IMR-90 (cell line): Measurements from ENCODE around the gene INPP5A.

Experiments used
- BHLHE40 ChIP-seq: fragments of 150-350 bp; IDR thresholded peaks from 2 replicates; pipeline ENCODE4 v1.6.1; 2016; ENCODE audit warnings: mild to moderate bottlenecking, low read depth, low read length
- CEBPB ChIP-seq: IDR thresholded peaks from 2 replicates; pipeline ENCODE4 v1.6.1; 2012; ENCODE audit warnings: low read depth, low read length, improper control_type of control experiment
- CHD1 ChIP-seq: IDR thresholded peaks from 2 replicates; pipeline ENCODE4 v1.6.1; 2012; ENCODE audit warnings: low read depth, low read length, improper control_type of control experiment
- FOS ChIP-seq: fragments of 150-350 bp; IDR thresholded peaks from 2 replicates; pipeline ENCODE4 v1.6.1; 2016; ENCODE audit warnings: low read depth, low read length
- MAFK ChIP-seq: IDR thresholded peaks from 2 replicates; pipeline ENCODE4 v1.6.1; 2012; ENCODE audit warnings: low read depth, low read length, improper control_type of control experiment
- MXI1 ChIP-seq: IDR thresholded peaks from 2 replicates; pipeline ENCODE4 v1.6.1; 2012; ENCODE audit warnings: low read depth, mild to moderate bottlenecking, low read length, moderate library complexity, borderline replicate concordance
- POLR2A ChIP-seq: IDR thresholded peaks from 2 replicates; pipeline ENCODE4 v1.6.1; 2012; ENCODE audit warnings: mild to moderate bottlenecking, low read depth, low read length
- RAD21 ChIP-seq: IDR thresholded peaks from 2 replicates; pipeline ENCODE4 v1.6.1; 2012; ENCODE audit warnings: low read length, improper control_type of control experiment
- RCOR1 ChIP-seq: IDR thresholded peaks from 2 replicates; pipeline ENCODE4 v1.6.1; 2012; ENCODE audit warnings: mild to moderate bottlenecking, low read length, improper control_type of control experiment; ENCODE audit not compliant: insufficient replicate concordance
- RFX5 ChIP-seq: IDR thresholded peaks from 2 replicates; pipeline ENCODE4 v1.8.0; 2012; ENCODE audit warnings: low read depth, mild to moderate bottlenecking, low read length, moderate library complexity
- TF ChIP-seq, protein P1 (sequence below): conservative IDR thresholded peaks from 2 replicates; pipeline ENCODE4 v1.5.1; 2012; ENCODE audit warnings: mild to moderate bottlenecking, low read depth, low read length, improper control_type of control experiment
- TF ChIP-seq, protein P2 (sequence below): fragments of 150-350 bp; IDR thresholded peaks from 2 replicates; pipeline ENCODE4 v1.6.1; 2017; ENCODE audit warnings: mild to moderate bottlenecking, antibody characterized with exemption, low read length, low read depth
- TF ChIP-seq, protein P3 (sequence below): fragments of 150-350 bp; IDR thresholded peaks from 2 replicates; pipeline ENCODE4 v1.6.1; 2016; ENCODE audit warnings: low read depth, mild to moderate bottlenecking, low read length, moderate library complexity, borderline replicate concordance

DNA sequence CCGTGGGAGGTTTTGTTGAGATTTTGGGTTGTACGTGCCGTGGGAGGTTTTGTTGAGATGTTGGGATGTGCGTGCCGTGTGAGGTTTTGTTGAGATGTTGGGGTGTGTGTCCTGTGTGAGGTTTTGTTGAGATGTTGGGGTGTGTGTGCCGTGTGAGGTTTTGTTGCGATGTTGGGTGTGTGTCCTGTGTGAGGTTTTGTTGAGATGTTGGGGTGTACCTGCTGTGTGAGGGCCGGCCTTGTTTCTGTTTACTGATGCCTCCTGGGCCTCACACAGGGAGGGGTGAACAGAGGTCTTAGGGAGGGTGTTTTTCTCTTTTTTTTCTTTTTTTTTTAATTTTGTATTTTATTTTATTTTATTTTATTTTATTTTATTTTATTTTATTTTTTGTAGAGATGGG is 36.7 kb downstream of the INPP5A start:
- TF ChIP-seq, protein P1, sequence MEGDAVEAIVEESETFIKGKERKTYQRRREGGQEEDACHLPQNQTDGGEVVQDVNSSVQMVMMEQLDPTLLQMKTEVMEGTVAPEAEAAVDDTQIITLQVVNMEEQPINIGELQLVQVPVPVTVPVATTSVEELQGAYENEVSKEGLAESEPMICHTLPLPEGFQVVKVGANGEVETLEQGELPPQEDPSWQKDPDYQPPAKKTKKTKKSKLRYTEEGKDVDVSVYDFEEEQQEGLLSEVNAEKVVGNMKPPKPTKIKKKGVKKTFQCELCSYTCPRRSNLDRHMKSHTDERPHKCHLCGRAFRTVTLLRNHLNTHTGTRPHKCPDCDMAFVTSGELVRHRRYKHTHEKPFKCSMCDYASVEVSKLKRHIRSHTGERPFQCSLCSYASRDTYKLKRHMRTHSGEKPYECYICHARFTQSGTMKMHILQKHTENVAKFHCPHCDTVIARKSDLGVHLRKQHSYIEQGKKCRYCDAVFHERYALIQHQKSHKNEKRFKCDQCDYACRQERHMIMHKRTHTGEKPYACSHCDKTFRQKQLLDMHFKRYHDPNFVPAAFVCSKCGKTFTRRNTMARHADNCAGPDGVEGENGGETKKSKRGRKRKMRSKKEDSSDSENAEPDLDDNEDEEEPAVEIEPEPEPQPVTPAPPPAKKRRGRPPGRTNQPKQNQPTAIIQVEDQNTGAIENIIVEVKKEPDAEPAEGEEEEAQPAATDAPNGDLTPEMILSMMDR, result no peak
- TF ChIP-seq RCOR1 (no peak), MAFK (no peak), POLR2A (no peak), CEBPB (no peak), FOS (no peak), RAD21 (no peak), CHD1 (no peak), MXI1 (no peak), BHLHE40 (no peak), RFX5 (no peak)
- TF ChIP-seq, protein P2, sequence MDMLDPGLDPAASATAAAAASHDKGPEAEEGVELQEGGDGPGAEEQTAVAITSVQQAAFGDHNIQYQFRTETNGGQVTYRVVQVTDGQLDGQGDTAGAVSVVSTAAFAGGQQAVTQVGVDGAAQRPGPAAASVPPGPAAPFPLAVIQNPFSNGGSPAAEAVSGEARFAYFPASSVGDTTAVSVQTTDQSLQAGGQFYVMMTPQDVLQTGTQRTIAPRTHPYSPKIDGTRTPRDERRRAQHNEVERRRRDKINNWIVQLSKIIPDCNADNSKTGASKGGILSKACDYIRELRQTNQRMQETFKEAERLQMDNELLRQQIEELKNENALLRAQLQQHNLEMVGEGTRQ, result no peak
- TF ChIP-seq, protein P3, sequence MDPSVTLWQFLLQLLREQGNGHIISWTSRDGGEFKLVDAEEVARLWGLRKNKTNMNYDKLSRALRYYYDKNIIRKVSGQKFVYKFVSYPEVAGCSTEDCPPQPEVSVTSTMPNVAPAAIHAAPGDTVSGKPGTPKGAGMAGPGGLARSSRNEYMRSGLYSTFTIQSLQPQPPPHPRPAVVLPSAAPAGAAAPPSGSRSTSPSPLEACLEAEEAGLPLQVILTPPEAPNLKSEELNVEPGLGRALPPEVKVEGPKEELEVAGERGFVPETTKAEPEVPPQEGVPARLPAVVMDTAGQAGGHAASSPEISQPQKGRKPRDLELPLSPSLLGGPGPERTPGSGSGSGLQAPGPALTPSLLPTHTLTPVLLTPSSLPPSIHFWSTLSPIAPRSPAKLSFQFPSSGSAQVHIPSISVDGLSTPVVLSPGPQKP, result no peak
